OCI-LY7 (cell line): ENCODE data around the gene CASKIN1. TPM values are rescaled to one million over a fixed set of nuclear protein-coding genes. Genes with fewer than 3 reads are reported as not detected.

Experiments used
- BruUV-seq: library from RNA; stranded (reverse); fragments of 400-500 nt; replicated peaks from 2 replicates; lab custom pipeline; 2021; lab: Mats Ljungman, UMichigan
- CTCF ChIA-PET: fragments of 300-600 bp; sonication (Branson Sonifier 250); formaldehyde crosslinking; loops from one replicate; lab custom pipeline; 2022; ENCODE audit warnings: antibody characterized with exemption; ENCODE audit not compliant: unreplicated experiment; lab: Charles Lee
- POLR2A ChIA-PET: fragments of 300-600 bp; sonication (Branson Sonifier 250); formaldehyde crosslinking; loops from one replicate; lab custom pipeline; 2022; ENCODE audit warnings: antibody characterized with exemption; lab: Charles Lee
- DNase-seq: peaks from one replicate; pipeline ENCODE4 v3.0.0-alpha.2; 2015; ENCODE audit warnings: low spot score
- H2AFZ ChIP-seq: fragments of 200-600 bp; sonication (generic), shearing (Covaris generic); 2 replicates; pipeline ENCODE4 v1.6.1; 2014; ENCODE audit warnings: mild to moderate bottlenecking, antibody characterized with exemption, low read length, moderate library complexity
- H3K27ac ChIP-seq: fragments of 200-600 bp; sonication (generic); 2 replicates; pipeline ENCODE4 v1.5.1; 2014; ENCODE audit warnings: mixed run types, low read depth, mild to moderate bottlenecking, moderate library complexity, low read length, inconsistent platforms; ENCODE audit not compliant: poor library complexity, severe bottlenecking
- H3K36me3 ChIP-seq: fragments of 200-600 bp; sonication (generic); 2 replicates; pipeline ENCODE4 v1.6.1; 2014; ENCODE audit warnings: mild to moderate bottlenecking, antibody characterized with exemption, low read length, moderate library complexity, mixed read lengths; ENCODE audit not compliant: insufficient read depth
- H3K4me1 ChIP-seq: fragments of 200-600 bp; sonication (generic); 2 replicates; pipeline ENCODE4 v1.5.1; 2014; ENCODE audit warnings: mild to moderate bottlenecking, low read length; ENCODE audit not compliant: insufficient read depth, poor library complexity, severe bottlenecking
- H3K4me2 ChIP-seq: fragments of 200-600 bp; sonication (generic); 2 replicates; pipeline ENCODE4 v1.6.1; 2014; ENCODE audit warnings: mild to moderate bottlenecking, low read length
- H3K4me3 ChIP-seq: fragments of 200-600 bp; sonication (generic); 2 replicates; pipeline ENCODE4 v1.5.1; 2014; ENCODE audit warnings: mild to moderate bottlenecking, low read depth, low read length; ENCODE audit not compliant: poor library complexity, severe bottlenecking
- H3K79me2 ChIP-seq: fragments of 200-600 bp; sonication (generic); 2 replicates; pipeline ENCODE4 v1.6.1; 2016; ENCODE audit warnings: low read depth, mild to moderate bottlenecking, low read length, moderate library complexity, mixed read lengths; ENCODE audit not compliant: insufficient read depth
- H3K9me2 ChIP-seq: fragments of 200-600 bp; sonication (generic); 2 replicates; pipeline ENCODE4 v1.6.1; 2016; ENCODE audit warnings: mild to moderate bottlenecking, low read length, mixed read lengths; ENCODE audit not compliant: insufficient read depth
- H3K9me3 ChIP-seq: fragments of 200-600 bp; sonication (generic); 2 replicates; pipeline ENCODE4 v1.6.1; 2014; ENCODE audit warnings: mild to moderate bottlenecking, mixed run types, low read length, mixed read lengths
- H4K20me1 ChIP-seq: fragments of 200-600 bp; sonication (generic); 2 replicates; pipeline ENCODE4 v1.6.1; 2014; ENCODE audit warnings: mild to moderate bottlenecking, antibody characterized with exemption, low read length, moderate library complexity, mixed read lengths; ENCODE audit not compliant: insufficient read depth
- CTCF ChIP-seq: fragments of 200-600 bp; sonication (generic); conservative IDR thresholded peaks from 2 replicates; pipeline ENCODE4 v1.5.1; 2014; ENCODE audit warnings: mild to moderate bottlenecking, antibody characterized with exemption, low read length, moderate library complexity, mixed read lengths
- EZH2phosphoT487 ChIP-seq: fragments of 200-600 bp; sonication (generic); IDR thresholded peaks from 2 replicates; pipeline ENCODE4 v1.6.1; 2018; ENCODE audit warnings: low read depth, borderline replicate concordance, mild to moderate bottlenecking, mixed run types, antibody characterized with exemption, low read length, moderate library complexity, mixed read lengths
- intact Hi-C: fragments of 100-400 bp; cut with micrococcal nuclease; formaldehyde crosslinking; loops from one replicate; pipeline ENCODE4 v1.10.0; 2022; ENCODE audit not compliant: unreplicated experiment
- total RNA-seq, 2 experiments: library from RNA; depleted of rRNA in 1 of 2; stranded (reverse); fragments of >200 nt in 1 of 2; shearing (Covaris generic) in 1 of 2; gene quantifications; 2 replicates each; pipeline ENCODE4 v1.2.3, GENCODE V29; 2014 to 2022

The CASKIN1 gene
- total RNA-seq, 2 experiments from 2014 or later: 0.06 to 0.09 TPM

- Histone ChIP-seq H3K79me2 (peaks cover 5% of the 10 kb centered on the region; the same call in 1 of the 2 replicates), H3K4me1 (no peaks in the 10 kb centered on the region), H3K27ac (no peak overlapping the region), H3K9me2 (no peaks in the 10 kb centered on the region), H3K4me2 (no peak overlapping the region), H3K4me3 (no peak overlapping the region), H3K9me3 (no peaks in the 10 kb centered on the region), H3K36me3 (peaks cover 75% of the 10 kb centered on the region), H2AFZ (no peak overlapping the region), H4K20me1 (no peaks in the 10 kb centered on the region)
- no peak for DNase-seq
- CTCF ChIA-PET: interaction anchor here (0.5 kb wide), 1 partner anchor 175 kb away, joined by 3 read pairs; no protein-coding TSS in a partner anchor
- TF ChIP-seq EZH2phosphoT487 (no peak), CTCF (no peak)
- no TSS peak for BruUV-seq
- intact Hi-C loops: no loop called here
- POLR2A ChIA-PET: no interaction called here
These were observed 34.9 kb upstream of the CASKIN1 start for GRCh38 chr16:2231016-2231931.

GRCh38 chr16:2230376-2230775, 34.0 kb upstream of the CASKIN1 start:
- Histone ChIP-seq H3K36me3 (peaks cover 66% of the 10 kb centered on the region), H3K9me3 (no peaks in the 10 kb centered on the region), H3K27ac (no peak overlapping the region), H3K4me1 (no peaks in the 10 kb centered on the region), H3K4me3 (no peak overlapping the region), H3K4me2 (no peak overlapping the region), H4K20me1 (no peaks in the 10 kb centered on the region), H3K79me2 (peaks cover 14% of the 10 kb centered on the region; the same call in 1 of the 2 replicates), H3K9me2 (no peaks in the 10 kb centered on the region), H2AFZ (no peak overlapping the region)
- ChIA-PET POLR2A (no interaction called here), CTCF (no interaction called here)
- DNase-seq: no peak
- no TSS peak for BruUV-seq
- intact Hi-C loops: no loop called here
- TF ChIP-seq CTCF: no peak
- TF ChIP-seq EZH2phosphoT487: no peak
